CD4-positive, alpha-beta T cell treated with Interferon gamma for 1 hour (primary cell): ENCODE data around the gene RAB7A.
A peak's percentile ranks its signal among the peaks of the same experiment; 100 is the strongest.

ENCODE experiments used
- DNase-seq: peaks from one replicate; pipeline ENCODE4 v3.0.0-alpha.2; 2020

Gene RAB7A

GRCh38 chr3:128794067-128794768 lies 68.2 kb downstream of the RAB7A start:
- no peak for DNase-seq

GRCh38 chr3:128794770-128795649 lies 69.0 kb downstream of the RAB7A start:
- peak; percentile 60 for DNase-seq

- DNase-seq = no peak
Observed at GRCh38 chr3:128799653-128800052, 73.7 kb downstream of the RAB7A start.

- no peak for DNase-seq
Observed at GRCh38 chr3:128800241-128801187, 74.5 kb downstream of the RAB7A start.

- no peak for DNase-seq
Observed at GRCh38 chr3:128801779-128802380, 75.9 kb downstream of the RAB7A start.

- no peak for DNase-seq
Observed at GRCh38 chr3:128803307-128803706, 77.3 kb downstream of the RAB7A start.

- peak; percentile 63 for DNase-seq
Observed at GRCh38 chr3:128804017-128804810, 78.2 kb downstream of the RAB7A start.

GRCh38 chr3:128804811-128805155 lies 78.8 kb downstream of the RAB7A start:
- DNase-seq = no peak

- no peak for DNase-seq
Observed at GRCh38 chr3:128805772-128806171, 79.8 kb downstream of the RAB7A start.

- DNase-seq = no peak
Observed at GRCh38 chr3:128806588-128806987, 80.6 kb downstream of the RAB7A start.

GRCh38 chr3:128807186-128807830 lies 81.3 kb downstream of the RAB7A start:
- no peak for DNase-seq

- no peak for DNase-seq
Observed at GRCh38 chr3:128808672-128809071, 82.7 kb downstream of the RAB7A start.

GRCh38 chr3:128813097-128813496 lies 87.1 kb downstream of the RAB7A start:
- DNase-seq = no peak

GRCh38 chr3:128814060-128814459 lies 88.1 kb downstream of the RAB7A start:
- DNase-seq = no peak

GRCh38 chr3:128814519-128815317 lies 88.7 kb downstream of the RAB7A start:
- no peak for DNase-seq

GRCh38 chr3:128815318-128816064 lies 89.5 kb downstream of the RAB7A start:
- no peak for DNase-seq

GRCh38 chr3:128818186-128818787 lies 92.3 kb downstream of the RAB7A start:
- DNase-seq = no peak

- no peak for DNase-seq
Observed at GRCh38 chr3:128820252-128820839, 94.4 kb downstream of the RAB7A start.

GRCh38 chr3:128823008-128823407 lies 97.0 kb downstream of the RAB7A start:
- no peak for DNase-seq
